Activated T-helper 9 cell treated with anti-CD3 and anti-CD28 coated beads, Interleukin-2, amount 50 U/mL, for 16 hours (primary cell): ENCODE data around the gene ZNF322.
"Not testable (repeated sequence)": the region's sequence is repeated elsewhere in the genome, so short reads cannot be mapped to it uniquely, and the experiment has no call there.

ENCODE experiments used
- DNase-seq: peaks from one replicate; pipeline ENCODE4 v3.0.0-alpha.2; 2020; ENCODE audit warnings: low read depth

The ZNF322 gene

GRCh38 chr6:26659042-26659999 is at the start of gene ZNF322:
Gene ZNF322, minus strand, starts transcription at chr6:26659746. Its CDS starts 21,193 bp downstream, at chr6:26638553.
- DNase-seq: peak; percentile 81

DNA sequence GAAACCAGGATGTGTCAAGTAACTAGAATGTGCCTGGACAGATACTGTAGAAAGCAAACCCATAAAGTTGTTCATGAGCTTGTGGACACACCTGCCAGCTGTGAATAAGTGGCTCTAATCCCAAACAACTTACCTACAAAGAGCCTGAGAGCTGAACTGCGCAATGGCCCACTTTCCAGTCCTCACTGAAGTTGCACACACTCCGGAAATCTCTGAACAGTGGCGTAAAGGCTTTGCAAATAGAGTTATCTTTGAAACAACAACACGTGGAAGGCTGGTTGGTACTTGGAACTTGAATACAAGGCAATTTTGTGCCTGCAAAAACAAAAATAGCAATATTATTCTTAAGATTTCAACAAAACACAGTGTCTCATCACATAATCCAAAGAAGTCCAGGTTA is 46.2 kb upstream of the ZNF322 start:
- DNase-seq: not testable (repeated sequence)

GRCh38 chr6:26705352-26705751 is 45.8 kb upstream of the ZNF322 start:
- not testable (repeated sequence) for DNase-seq

DNA sequence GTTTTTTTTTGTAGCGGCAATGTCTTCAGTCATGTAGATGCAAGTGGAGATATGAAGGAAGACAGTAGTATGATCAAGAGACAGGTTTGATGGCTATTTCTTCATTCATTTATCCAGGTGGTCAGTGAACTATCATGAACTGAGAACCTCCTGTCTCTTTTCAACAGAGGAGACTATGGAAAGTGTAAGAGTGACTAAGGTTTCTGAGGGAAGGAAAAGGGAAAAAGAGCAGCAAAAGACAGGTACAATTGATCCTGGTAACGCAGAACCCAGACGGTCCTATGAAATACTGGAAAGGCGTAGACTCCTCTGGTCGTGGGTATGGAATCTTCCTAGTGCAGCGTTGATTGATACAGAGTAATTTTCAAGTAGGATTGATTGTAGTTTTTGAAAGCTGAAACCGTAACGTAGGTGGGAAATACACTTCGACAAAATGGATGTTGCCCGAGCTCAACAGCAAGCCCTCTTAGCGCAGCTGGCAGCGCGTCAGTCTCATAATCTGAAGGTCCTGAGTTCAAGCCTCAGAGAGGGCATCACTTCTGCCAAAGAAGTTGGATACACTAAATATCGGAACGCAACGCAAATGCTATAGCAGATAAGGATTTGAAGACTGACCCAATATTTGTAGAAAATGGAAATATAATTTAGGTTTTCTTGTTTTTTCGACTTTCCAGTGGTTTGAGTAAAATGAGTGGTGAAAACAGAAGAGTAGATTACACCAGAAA is 41.6 kb upstream of the ZNF322 start:
- not testable (repeated sequence) for DNase-seq

- not testable (repeated sequence) for DNase-seq
These were observed 38.0 kb upstream of the ZNF322 start for GRCh38 chr6:26697496-26697895.

DNA sequence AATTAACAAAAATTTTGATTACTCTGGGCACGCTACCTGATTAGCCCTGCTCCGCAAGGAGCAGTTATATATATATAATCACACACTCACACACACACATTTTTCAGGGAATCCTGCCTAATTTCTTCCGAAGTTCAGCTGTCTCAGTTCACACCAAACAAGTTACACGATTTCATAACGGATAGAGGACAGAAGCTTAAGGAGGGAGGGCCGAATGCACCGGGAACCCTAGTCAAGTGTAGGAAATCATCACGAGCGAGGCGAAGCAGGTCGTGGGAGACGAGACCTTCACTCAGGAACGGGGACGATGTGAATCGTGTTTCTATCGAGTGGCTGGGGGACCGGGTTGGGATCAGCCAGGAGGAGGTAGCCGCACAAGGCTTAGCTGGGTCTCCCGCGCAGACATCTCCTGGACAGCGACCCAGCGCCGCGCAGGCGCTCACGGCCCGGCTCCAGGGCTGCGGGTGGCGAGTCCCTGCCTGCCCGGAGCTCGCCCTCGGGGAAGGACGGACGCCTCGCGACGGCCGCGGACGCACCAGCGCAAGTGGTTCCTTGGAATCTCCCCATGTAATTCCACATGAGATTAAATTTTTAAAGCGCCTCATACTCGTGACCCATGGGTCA is 29.9 kb upstream of the ZNF322 start:
- DNase-seq: not testable (repeated sequence)

DNA sequence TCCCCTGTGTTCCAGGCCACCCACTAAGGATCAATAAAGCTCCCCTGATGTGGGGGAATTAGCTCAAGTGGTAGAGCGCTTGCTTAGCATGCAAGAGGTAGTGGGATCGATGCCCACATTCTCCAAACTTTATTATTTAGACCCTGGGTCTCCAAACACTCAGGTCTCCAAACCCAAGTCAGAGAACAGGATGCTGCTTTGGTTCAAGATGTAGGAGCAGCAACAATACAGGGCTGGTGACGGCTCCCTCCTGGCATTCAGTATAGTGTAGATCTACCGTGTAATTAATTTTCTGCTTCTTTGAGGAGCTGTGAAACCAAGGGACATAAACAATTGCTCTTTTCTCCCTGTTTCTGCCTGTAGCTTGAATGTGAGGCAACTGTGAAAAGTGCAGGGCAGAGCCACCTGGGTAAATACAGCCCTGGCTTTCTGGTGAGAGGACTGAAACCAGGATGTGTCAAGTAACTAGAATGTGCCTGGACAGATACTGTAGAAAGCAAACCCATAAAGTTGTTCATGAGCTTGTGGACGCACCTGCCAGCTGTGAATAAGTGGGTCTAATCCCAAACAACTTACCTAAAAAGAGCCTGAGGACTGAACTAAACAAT is 23.0 kb upstream of the ZNF322 start:
- not testable (repeated sequence) for DNase-seq

DNA sequence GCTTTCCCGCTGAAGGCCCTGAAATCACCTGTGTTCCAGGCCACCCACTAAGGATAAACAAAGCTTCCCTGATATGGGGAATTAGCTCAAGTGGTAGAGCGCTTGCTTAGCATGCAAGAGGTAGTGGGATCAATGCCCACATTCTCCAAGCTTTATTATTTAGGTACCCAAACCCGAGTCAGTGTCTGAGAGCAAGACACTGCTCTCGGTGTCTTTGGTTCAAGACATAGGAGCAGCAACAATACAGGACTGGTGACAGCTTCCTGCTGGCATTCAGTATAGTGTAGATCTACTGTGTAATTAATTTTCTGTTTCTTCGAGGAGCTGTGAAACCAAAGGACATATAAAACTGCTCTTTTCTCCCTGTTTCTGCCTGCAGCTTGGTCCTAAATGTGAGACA is 13.7 kb upstream of the ZNF322 start:
- DNase-seq: not testable (repeated sequence)

DNA sequence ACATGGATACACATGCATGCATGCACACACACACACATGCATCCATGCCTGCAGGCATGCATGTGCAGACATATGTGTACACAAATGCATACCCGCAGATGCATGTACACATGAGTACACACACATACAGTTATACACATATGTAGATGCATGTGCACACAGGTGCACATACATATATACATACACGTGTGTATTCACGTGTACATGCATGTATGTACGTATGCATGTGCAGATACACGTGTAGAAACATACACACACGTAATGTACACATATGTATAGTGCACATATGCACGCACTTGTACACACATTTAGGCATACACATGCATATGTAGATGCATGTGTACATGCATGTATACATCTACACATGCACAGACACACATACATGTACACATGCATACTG is 11.0 kb upstream of the ZNF322 start:
- DNase-seq: not testable (repeated sequence)

GRCh38 chr6:26670003-26670402 is 10.5 kb upstream of the ZNF322 start:
- not testable (repeated sequence) for DNase-seq

- no peak for DNase-seq
These were observed 435 bp upstream of the ZNF322 start for GRCh38 chr6:26660000-26660361.

GRCh38 chr6:26657256-26657655 is 2.3 kb downstream of the ZNF322 start:
- DNase-seq: no peak

GRCh38 chr6:26653007-26653406 is 6.5 kb downstream of the ZNF322 start:
- DNase-seq: no peak

GRCh38 chr6:26651133-26651781 is 8.3 kb downstream of the ZNF322 start:
- DNase-seq: no peak

- no peak for DNase-seq
These were observed 13.5 kb downstream of the ZNF322 start for GRCh38 chr6:26646074-26646473.

GRCh38 chr6:26640806-26641205 is 18.7 kb downstream of the ZNF322 start:
- no peak for DNase-seq

DNA sequence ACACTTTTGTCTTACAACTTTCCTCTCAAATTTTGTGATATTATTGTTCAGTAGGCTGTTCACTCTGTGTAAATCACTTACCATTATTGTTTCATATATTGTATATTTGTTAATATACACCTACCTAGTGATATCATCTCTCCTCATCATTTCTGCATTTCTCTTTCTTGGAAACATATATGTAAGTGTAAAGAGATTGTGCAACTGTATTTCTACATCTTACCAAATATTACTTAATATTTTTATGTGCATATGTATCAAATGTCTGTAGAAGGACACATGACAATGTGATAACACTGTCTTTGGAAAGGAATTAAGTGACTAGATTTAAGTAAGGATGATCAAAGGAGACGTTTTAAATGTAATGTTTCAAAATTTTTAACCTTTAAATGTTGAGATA is 30.2 kb downstream of the ZNF322 start:
- DNase-seq: no peak

DNA sequence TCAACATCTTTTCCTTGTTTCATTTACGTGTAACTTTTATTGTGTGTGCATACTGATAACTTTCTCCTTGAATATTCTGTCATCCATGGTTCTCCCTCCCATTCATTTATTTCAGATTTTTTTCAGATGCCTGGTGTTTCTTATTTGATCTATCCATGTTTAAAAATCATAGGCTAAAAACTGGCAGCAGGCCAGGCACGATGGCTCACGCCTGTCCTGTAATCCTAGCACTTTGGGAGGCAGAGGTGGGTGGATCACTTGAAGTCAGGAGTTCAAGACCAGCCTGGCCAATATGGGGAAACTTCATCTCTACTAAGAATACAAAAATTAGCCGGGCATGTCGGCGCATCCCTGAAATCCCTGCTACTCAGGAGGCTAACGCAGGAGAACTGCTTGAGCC is 31.7 kb downstream of the ZNF322 start:
- DNase-seq: no peak

- no peak for DNase-seq
These were observed 35.0 kb downstream of the ZNF322 start for GRCh38 chr6:26624557-26624956.

GRCh38 chr6:26623339-26623859 is 36.1 kb downstream of the ZNF322 start:
- no peak for DNase-seq
